IMR-90 (cell line): ENCODE results near the gene RGS19. TPM values are rescaled to one million over a fixed set of nuclear protein-coding genes. Genes with fewer than 3 reads are reported as not detected.

Experiments used
- ATAC-seq: fragments of 200-7000 bp; cut with Tn5 transposase; 2 replicates; pipeline ENCODE4 v1.9.1; 2020; ENCODE audit warnings: low read depth, mild to moderate bottlenecking, moderate library complexity
- BruUV-seq: library from RNA; stranded (reverse); fragments of 400-500 nt; replicated peaks from 2 replicates; lab custom pipeline; 2021; lab: Mats Ljungman, UMichigan
- CTCF ChIA-PET: fragments of 300-600 bp; formaldehyde crosslinking; extraction: SDS; loops from one replicate; lab custom pipeline; 2021; ENCODE audit warnings: antibody characterized with exemption; lab: Yijun Ruan, JAX
- POLR2A ChIA-PET: fragments of 300-600 bp; sonication (Branson Sonifier 250); formaldehyde crosslinking; loops from one replicate; lab custom pipeline; 2022; ENCODE audit warnings: antibody characterized with exemption; ENCODE audit not compliant: unreplicated experiment; lab: Charles Lee
- DNase-seq: peaks from one replicate; pipeline ENCODE4 v3.0.0; 2013
- H2AFZ ChIP-seq: replicated peaks from 2 replicates; pipeline ENCODE3; 2013; ENCODE audit warnings: low read length, mild to moderate bottlenecking; ENCODE audit not compliant: poor library complexity
- H2AK5ac ChIP-seq: 2 replicates; pipeline ENCODE4 v1.6.1; 2013; ENCODE audit warnings: low read depth, low read length, inconsistent platforms
- H2AK9ac ChIP-seq: replicated peaks from 2 replicates; pipeline ENCODE3; 2013; ENCODE audit warnings: mild to moderate bottlenecking, low read depth, low read length, moderate library complexity; ENCODE audit not compliant: poor library complexity
- H2BK120ac ChIP-seq: 2 replicates; pipeline ENCODE4 v1.6.1; 2013; ENCODE audit warnings: low read depth, low read length, inconsistent platforms
- H2BK15ac ChIP-seq: 3 replicates; pipeline ENCODE4 v1.6.1; 2013; ENCODE audit warnings: low read depth, low read length, inconsistent platforms
- H2BK20ac ChIP-seq: 2 replicates; pipeline ENCODE4 v1.6.1; 2013; ENCODE audit warnings: low read depth, mild to moderate bottlenecking, inconsistent platforms, low read length, moderate library complexity
- H2BK5ac ChIP-seq: 2 replicates; pipeline ENCODE4 v1.6.1; 2013; ENCODE audit warnings: mild to moderate bottlenecking, low read depth, low read length, inconsistent platforms; ENCODE audit not compliant: poor library complexity, severe bottlenecking
- H3K14ac ChIP-seq: replicated peaks from 2 replicates; pipeline ENCODE4 v1.6.1; 2013; ENCODE audit warnings: low read depth, low read length, inconsistent platforms
- H3K18ac ChIP-seq: 2 replicates; pipeline ENCODE4 v1.6.1; 2013; ENCODE audit warnings: low read depth, low read length, control low read depth
- H3K23ac ChIP-seq: 2 replicates; pipeline ENCODE4 v1.6.1; 2013; ENCODE audit warnings: low read depth, low read length, inconsistent platforms
- H3K27ac ChIP-seq: 2 replicates; pipeline ENCODE4 v1.5.1; 2013; ENCODE audit warnings: mild to moderate bottlenecking, control low read depth, low read length; ENCODE audit not compliant: insufficient read depth
- H3K27me3 ChIP-seq: 2 replicates; pipeline ENCODE4 v1.6.1; 2013; ENCODE audit warnings: low read length; ENCODE audit not compliant: control insufficient read depth, insufficient read depth
- H3K36me3 ChIP-seq: 2 replicates; pipeline ENCODE4 v1.6.1; 2013; ENCODE audit warnings: low read length, mixed read lengths; ENCODE audit not compliant: control insufficient read depth, insufficient read depth
- H3K4ac ChIP-seq: 2 replicates; pipeline ENCODE4 v1.6.1; 2013; ENCODE audit warnings: low read depth, low read length, inconsistent platforms
- H3K4me1 ChIP-seq: 2 replicates; pipeline ENCODE4 v1.6.1; 2013; ENCODE audit warnings: low read length, mixed read lengths; ENCODE audit not compliant: control insufficient read depth, insufficient read depth
- H3K4me2 ChIP-seq: 2 replicates; pipeline ENCODE4 v1.6.1; 2013; ENCODE audit warnings: low read depth, mild to moderate bottlenecking, control low read depth, low read length, moderate library complexity
- H3K4me3 ChIP-seq: 2 replicates; pipeline ENCODE4 v1.5.1; 2013; ENCODE audit warnings: low read depth, mild to moderate bottlenecking, control low read depth, low read length, moderate library complexity; ENCODE audit not compliant: insufficient read depth
- H3K56ac ChIP-seq: 2 replicates; pipeline ENCODE4 v1.6.1; 2013; ENCODE audit warnings: low read length, inconsistent platforms; ENCODE audit not compliant: insufficient read depth; ENCODE audit errors: extremely low read depth
- H3K79me1 ChIP-seq, 2 experiments: 2 replicates each; pipeline ENCODE4 v1.6.1; 2013; ENCODE audit warnings: low read length in 2 of 2, inconsistent platforms in 1 of 2, low read depth in 1 of 2
- H3K9ac ChIP-seq: 2 replicates; pipeline ENCODE4 v1.6.1; 2013; ENCODE audit warnings: low read depth, low read length, control low read depth
- H3K9me1 ChIP-seq: 2 replicates; pipeline ENCODE4 v1.6.1; 2013; ENCODE audit warnings: low read length, inconsistent platforms; ENCODE audit not compliant: insufficient read depth
- H3K9me3 ChIP-seq: 2 replicates; pipeline ENCODE4 v1.6.1; 2013; ENCODE audit warnings: low read length; ENCODE audit not compliant: control insufficient read depth, insufficient read depth
- H4K20me1 ChIP-seq: 2 replicates; pipeline ENCODE4 v1.6.1; 2013; ENCODE audit warnings: low read length, inconsistent platforms; ENCODE audit not compliant: insufficient read depth
- H4K5ac ChIP-seq: 2 replicates; pipeline ENCODE4 v1.6.1; 2013; ENCODE audit warnings: mild to moderate bottlenecking, low read depth, low read length, control low read depth
- H4K8ac ChIP-seq, 2 experiments: 2 replicates each; pipeline ENCODE4 v1.6.1; 2013; ENCODE audit warnings: low read depth in 2 of 2, low read length in 2 of 2, control low read depth in 1 of 2, inconsistent platforms in 1 of 2
- H4K91ac ChIP-seq: 2 replicates; pipeline ENCODE4 v1.6.1; 2013; ENCODE audit warnings: low read depth, low read length, inconsistent platforms; ENCODE audit not compliant: insufficient read depth
- BHLHE40 ChIP-seq: fragments of 150-350 bp; IDR thresholded peaks from 2 replicates; pipeline ENCODE4 v1.6.1; 2016; ENCODE audit warnings: mild to moderate bottlenecking, low read depth, low read length
- MAZ ChIP-seq: IDR thresholded peaks from 2 replicates; pipeline ENCODE4 v1.6.1; 2012; ENCODE audit warnings: low read depth, mild to moderate bottlenecking, low read length, improper control_type of control experiment, moderate library complexity, borderline replicate concordance
- MXI1 ChIP-seq: IDR thresholded peaks from 2 replicates; pipeline ENCODE4 v1.6.1; 2012; ENCODE audit warnings: low read depth, mild to moderate bottlenecking, low read length, moderate library complexity, borderline replicate concordance
- WGBS, 2 experiments: methylation state at CpG; one replicate each; pipeline versions ENCODE4 v1.1.5 to v1.1.7; 2013; ENCODE audit warnings: missing lambda C conversion rate in 2 of 2; ENCODE audit not compliant: insufficient read length in 1 of 2; ENCODE audit errors: extremely low coverage in 2 of 2; 5-methylcytosine and 5-hydroxymethylcytosine counted together
- dilution Hi-C: fragments of 300-500 bp; cut with HindIII; formaldehyde crosslinking; loops from one replicate; pipeline ENCODE4 v1.14.3; 2018; ENCODE audit warnings: low sequenced_read_pairs; ENCODE audit not compliant: unreplicated experiment
- in situ Hi-C: fragments of 300-500 bp; cut with MboI; formaldehyde crosslinking; loops from 3 replicates; pipeline ENCODE4 v1.14.3; 2019; ENCODE audit warnings: low sequenced_read_pairs, inconsistent platforms, mixed read lengths
- intact Hi-C: fragments of 100-400 bp; cut with micrococcal nuclease; formaldehyde crosslinking; loops from 2 replicates; pipeline ENCODE4 v1.10.0; 2022
- polyA plus RNA-seq, 3 experiments: library from polyadenylated mRNA; depleted of rRNA; stranded (reverse); fragments of >200 nt; gene quantifications; 2 replicates each; pipeline ENCODE4 v1.2.3, GENCODE V29; 2012; ENCODE audit warnings: low replicate concordance in 1 of 3
- total RNA-seq: library from RNA; depleted of rRNA; stranded (reverse); fragments of >200 nt; gene quantifications from 2 replicates; pipeline ENCODE4 v1.2.3, GENCODE V29; 2012

Gene RGS19
- total and polyA plus RNA-seq, 2 of the 4 experiments (the other 2 are of a cell fraction) = 7.7 to 17.5 TPM

GRCh38 chr20:64112691-64113443 lies 33.5 kb upstream of the RGS19 start:
- CTCF ChIA-PET = no interaction called here

More at GRCh38 chr20:64112691-64113443, 33.5 kb upstream of the RGS19 start:
- H2BK120ac ChIP-seq = no peak overlapping the region
- H4K8ac ChIP-seq = no peak overlapping the region
- peaks cover 38% of the 10 kb centered on the region; the same call in 1 of the 2 replicates for H3K27me3 ChIP-seq
- ATAC-seq = no peak
- no peak overlapping the region for H2BK15ac ChIP-seq
- H3K79me1 ChIP-seq = no peaks in the 10 kb centered on the region
- no peak overlapping the region for H2AK5ac ChIP-seq
- H3K14ac ChIP-seq = no peak overlapping the region
- no peaks in the 10 kb centered on the region for H3K4me1 ChIP-seq
- dilution Hi-C loops = no loop called here
- H3K4me3 ChIP-seq = no peak overlapping the region
- POLR2A ChIA-PET = no interaction called here
- H3K4me2 ChIP-seq = no peak overlapping the region
- 60% methylated on average over 7 of the region's 18 CpGs; no CpG with 5 or more reads in 1 of the 2 experiments for WGBS, 2 experiments
- no peak overlapping the region for H2AK9ac ChIP-seq
- H3K56ac ChIP-seq = no peak overlapping the region
- H3K9ac ChIP-seq = no peak overlapping the region
- no peaks in the 10 kb centered on the region for H3K9me3 ChIP-seq
- no peak overlapping the region for H3K4ac ChIP-seq
- no peak overlapping the region for H3K23ac ChIP-seq
- no peak overlapping the region for H3K18ac ChIP-seq
- no peak overlapping the region for H2BK20ac ChIP-seq
- TF ChIP-seq MAZ (no peak), BHLHE40 (no peak), MXI1 (no peak)
- BruUV-seq = no TSS peak
- H4K20me1 ChIP-seq = no peaks in the 10 kb centered on the region
- in situ Hi-C loops = no loop called here
- H3K27ac ChIP-seq = no peak overlapping the region
- DNase-seq = no peak
- H2BK5ac ChIP-seq = no peak overlapping the region
- no peak overlapping the region for H4K5ac ChIP-seq
- H2AFZ ChIP-seq = no peak overlapping the region
- H3K36me3 ChIP-seq = no peaks in the 10 kb centered on the region
- no peak overlapping the region for H4K91ac ChIP-seq
- intact Hi-C loops = no loop called here
- no peaks in the 10 kb centered on the region for H3K9me1 ChIP-seq
